ENCODE results near the gene DROSHA. TPM values are rescaled to one million over a fixed set of nuclear protein-coding genes. Genes with fewer than 3 reads are reported as not detected.
"Not testable (repeated sequence)": the region's sequence is repeated elsewhere in the genome, so short reads cannot be mapped to it uniquely, and the experiment has no call there.

DROSHA gene
- 44.1 and 57.8 TPM in 2 replicates for total RNA-seq

DNA sequence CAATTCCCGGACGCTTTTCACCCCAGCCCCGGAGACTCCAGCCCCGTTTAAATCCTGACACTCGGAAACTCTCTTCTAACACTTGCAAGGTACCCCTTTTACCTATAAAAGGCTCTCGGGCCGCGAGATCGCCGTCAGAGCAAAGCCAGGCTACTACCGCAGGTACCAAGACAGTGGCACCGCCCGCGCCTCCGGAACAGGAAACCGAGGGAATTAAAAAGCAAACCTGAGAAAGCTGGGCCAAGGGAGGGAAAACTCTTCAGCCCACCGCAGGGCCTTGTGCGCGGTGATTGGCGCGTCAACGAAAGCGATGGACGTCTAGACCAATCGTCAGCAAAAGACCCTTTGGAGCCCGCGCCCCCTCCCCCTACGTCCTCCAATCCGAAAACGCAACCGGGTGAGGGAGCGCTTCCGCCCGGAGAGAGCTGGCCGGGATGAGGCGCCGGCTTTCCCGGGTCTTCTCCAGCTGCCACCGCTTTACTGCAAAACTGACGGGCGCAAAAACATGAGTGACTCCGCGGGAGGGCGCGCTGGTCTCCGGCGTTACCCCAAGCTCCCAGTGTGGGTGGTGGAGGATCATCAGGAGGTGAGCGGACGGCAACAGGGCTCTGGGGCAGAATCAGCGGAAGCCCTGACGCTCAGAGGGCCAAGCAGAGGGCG, at the start of gene DROSHA, which contains the start of gene C5orf22:
Gene DROSHA, minus strand, starts transcription at position 206 of the 660 bp plus-strand sequence. CDS start 3,034 bp downstream, outside the sequence.
Gene C5orf22, plus strand, starts transcription at position 414 of the 660 bp plus-strand sequence. Its CDS starts 92 bp downstream, at position 506.
- DNase-seq (ENCODE audit: extremely low read depth, low read depth, low spot score), result peak; percentile 52

DNA sequence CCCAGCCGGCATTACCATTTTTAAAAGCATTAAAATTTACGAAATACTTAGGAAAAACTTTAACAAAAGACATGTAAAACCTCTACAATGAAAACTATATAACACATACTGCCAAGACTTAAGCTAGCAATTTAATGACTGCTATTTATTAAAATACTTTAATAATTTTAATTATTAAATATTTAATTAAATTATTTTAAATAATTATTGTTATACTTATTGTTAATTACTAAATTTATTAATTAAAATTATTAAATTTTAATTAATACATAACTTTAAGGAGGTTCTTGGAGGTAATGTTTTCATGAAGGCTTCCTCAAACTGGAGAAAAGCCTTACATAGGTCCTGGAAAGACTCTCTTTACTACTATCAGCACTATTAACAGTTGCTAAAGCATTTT, 47.7 kb upstream of the DROSHA start:
- no peak for DNase-seq (ENCODE audit: extremely low read depth, low read depth, low spot score)

DNA sequence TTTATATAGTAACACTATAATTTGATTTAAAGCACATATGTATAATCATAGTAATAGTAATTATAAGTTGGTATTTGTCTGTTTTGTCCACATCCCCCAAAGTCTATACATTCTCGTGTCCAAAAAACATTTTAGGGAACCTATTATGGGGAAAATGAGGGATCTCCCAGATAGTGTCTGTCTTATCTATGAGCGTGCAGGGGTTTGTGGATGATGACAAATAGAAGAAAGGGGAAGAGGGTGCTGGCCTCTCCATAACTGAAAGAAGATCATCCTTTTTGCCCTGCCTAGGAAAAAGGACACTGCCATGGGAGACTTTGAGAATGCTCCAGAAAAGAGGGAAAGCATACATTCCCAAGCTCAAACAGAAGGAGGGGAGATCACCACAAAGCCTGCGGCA, 45.5 kb upstream of the DROSHA start:
- DNase-seq (ENCODE audit: extremely low read depth, low read depth, low spot score), result no peak

GRCh38 chr5:31574772-31575171, 42.9 kb upstream of the DROSHA start:
- DNase-seq (ENCODE audit: extremely low read depth, low read depth, low spot score), result no peak

DNA sequence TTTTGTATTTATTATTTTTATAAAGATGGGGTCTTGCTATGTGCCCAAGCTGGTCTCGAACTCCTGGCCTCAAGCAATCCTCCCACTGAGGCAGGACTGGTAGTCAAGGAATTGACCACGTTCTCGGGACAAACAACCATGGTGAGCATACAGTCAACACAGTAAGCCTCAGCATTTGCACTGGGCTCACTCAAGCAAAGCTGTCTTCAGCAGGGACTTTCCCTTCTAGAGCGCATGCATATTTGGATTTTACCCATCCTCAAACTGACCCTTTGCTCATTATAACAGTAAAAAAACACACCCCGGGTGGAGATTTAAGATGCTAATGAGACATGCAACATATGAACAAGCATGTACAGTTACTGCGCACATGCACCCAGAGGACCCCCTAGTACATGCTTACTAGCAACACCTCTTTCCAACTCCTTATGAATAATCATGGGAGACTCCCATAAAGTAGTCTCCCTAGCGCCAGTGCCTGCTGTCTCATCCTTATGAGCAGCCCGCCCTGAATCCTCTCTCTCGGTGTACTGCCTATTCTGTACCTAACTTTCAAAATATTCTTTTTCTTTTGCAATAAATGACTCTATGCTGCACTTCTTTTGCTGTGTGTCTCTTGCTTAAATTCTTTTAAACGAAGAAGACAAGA, 41.7 kb upstream of the DROSHA start:
- DNase-seq (ENCODE audit: extremely low read depth, low read depth, low spot score), result no peak

GRCh38 chr5:31569068-31569467, 37.2 kb upstream of the DROSHA start:
- DNase-seq (ENCODE audit: extremely low read depth, low read depth, low spot score), result no peak

DNA sequence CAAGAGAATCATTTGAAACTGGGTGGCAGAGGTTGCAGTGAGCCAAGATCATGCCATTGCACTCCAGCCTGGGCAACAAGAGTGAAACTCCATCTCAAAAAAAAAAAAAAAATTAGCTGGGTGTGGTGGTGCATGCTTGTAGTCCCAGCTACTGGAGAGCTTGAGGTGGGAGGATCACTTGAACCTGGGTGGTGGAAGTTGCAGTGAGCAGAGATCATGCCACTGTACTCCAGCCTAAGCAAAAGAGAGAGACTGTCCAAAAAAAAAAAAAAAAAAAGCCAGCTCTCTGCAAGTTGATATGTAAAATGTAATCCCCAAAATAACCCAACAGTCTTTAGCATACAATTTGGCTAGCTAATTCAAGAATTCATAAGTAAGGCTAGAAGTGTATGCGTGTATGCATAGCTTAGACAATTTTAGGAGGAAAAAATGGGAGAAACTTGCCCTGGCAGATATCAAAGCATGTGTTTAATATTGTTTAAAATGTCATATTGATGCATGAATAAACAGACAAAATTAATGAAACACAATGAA, 36.5 kb upstream of the DROSHA start:
- DNase-seq (ENCODE audit: extremely low read depth, low read depth, low spot score), result no peak

GRCh38 chr5:31566362-31566761, 34.5 kb upstream of the DROSHA start:
- not testable (repeated sequence) for DNase-seq (ENCODE audit: extremely low read depth, low read depth, low spot score)

DNA sequence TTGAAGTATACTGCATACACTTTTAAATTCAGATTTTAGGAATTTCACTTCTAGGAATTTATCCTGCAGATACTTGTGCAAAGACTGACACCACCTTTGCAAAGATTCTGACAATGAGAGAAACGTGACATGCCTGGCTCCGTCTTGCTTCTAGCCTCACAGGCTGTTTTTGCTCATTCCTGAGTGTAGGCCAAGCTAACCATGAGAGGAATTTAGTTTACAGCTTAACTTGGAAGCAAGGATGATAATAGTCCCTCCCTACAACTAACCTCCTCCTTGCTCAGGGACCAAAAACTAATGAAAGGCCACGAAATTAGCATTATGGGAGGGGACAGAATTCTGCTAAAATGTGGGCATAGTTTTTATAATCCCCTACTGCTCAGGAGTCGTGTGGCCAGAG, 31.3 kb upstream of the DROSHA start:
- no peak for DNase-seq (ENCODE audit: extremely low read depth, low read depth, low spot score)

GRCh38 chr5:31561946-31562345, 30.1 kb upstream of the DROSHA start:
- DNase-seq (ENCODE audit: extremely low read depth, low read depth, low spot score), result no peak

DNA sequence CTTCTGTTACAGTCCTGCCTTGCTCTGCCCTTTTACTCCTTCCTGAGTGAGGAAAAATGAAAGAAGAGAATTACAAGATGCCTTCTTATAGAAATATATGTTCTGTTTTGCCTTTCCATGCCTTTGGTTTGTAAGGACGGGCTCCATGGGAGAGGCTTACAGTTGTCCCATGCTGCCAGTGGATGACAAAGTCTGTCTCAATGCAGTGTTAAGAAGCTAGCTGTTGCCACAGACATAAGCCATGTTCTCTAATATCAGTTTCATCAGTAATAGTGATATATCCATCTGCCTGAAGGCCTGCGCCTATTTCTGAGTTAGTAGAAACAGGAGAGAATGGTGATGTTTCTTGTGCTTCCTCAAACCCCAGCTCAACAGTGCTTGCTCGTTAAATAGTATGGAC, 28.0 kb upstream of the DROSHA start:
- no peak for DNase-seq (ENCODE audit: extremely low read depth, low read depth, low spot score)

GRCh38 chr5:31556461-31556860, 24.6 kb upstream of the DROSHA start:
- no peak for DNase-seq (ENCODE audit: extremely low read depth, low read depth, low spot score)

- no peak for DNase-seq (ENCODE audit: extremely low read depth, low read depth, low spot score)
Measured at GRCh38 chr5:31554552-31554951, 22.7 kb upstream of the DROSHA start.

DNA sequence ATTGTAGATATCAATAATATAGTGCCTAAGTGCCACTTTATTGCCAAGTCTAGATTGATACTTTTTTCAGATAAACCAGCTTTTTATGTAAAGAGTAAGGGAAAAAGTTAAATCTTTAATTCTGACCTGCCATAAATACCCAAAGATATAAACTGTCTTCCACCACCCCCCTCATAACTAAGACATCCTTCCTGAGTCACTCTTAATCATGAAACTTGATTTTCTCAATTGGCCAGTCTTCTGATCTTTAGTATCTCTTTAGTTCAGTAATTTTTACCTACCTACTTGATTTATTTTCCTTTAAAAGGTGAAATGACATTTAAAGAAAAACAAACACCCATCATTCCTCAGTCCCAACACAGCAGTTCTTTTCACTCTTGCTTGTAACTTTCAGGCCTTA, 22.0 kb upstream of the DROSHA start:
- no peak for DNase-seq (ENCODE audit: extremely low read depth, low read depth, low spot score)

GRCh38 chr5:31551878-31552277, 20.0 kb upstream of the DROSHA start:
- DNase-seq (ENCODE audit: extremely low read depth, low read depth, low spot score), result no peak

- DNase-seq (ENCODE audit: extremely low read depth, low read depth, low spot score), result not testable (repeated sequence)
Measured at GRCh38 chr5:31549114-31549513, 17.2 kb upstream of the DROSHA start.

DNA sequence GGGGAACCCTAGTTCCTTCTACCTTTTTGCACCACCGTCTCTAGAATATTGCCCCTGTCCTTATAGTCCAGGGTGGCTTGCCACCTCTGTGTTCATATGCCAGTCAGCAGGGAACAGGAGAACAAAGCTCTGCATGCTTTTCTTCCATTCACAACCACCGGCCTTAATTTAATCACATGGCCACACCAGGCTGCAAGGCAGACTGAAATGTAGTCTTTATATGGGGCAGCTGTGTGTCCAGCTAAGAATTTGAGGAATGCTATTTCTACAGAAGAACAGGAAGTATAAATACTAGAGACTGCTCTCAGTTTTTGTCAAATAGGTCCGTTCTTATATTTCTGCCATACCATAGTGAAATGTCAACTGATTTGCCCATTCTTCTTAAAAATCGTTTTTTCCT, 6.0 kb upstream of the DROSHA start:
- DNase-seq (ENCODE audit: extremely low read depth, low read depth, low spot score), result no peak

GRCh38 chr5:31537349-31537748, 5.5 kb upstream of the DROSHA start:
- DNase-seq (ENCODE audit: extremely low read depth, low read depth, low spot score), result no peak

DNA sequence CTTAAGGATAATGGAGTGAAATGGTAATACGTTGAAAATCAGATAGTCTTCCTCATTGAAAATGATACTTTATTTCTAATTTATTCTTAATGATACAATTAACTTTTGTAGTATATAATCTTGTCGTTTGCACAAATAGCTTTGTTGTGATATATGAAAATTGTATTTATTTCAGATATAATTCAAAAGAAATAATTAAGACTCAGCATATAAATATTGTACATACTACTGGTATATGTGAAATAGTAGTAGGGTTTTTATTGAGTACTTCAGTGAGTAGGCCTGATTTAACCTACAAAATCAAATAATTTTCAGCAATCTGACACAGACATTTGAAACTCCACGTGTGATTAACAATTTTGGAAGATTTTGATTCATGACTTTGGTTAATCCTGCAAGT, 5.0 kb upstream of the DROSHA start:
- no peak for DNase-seq (ENCODE audit: extremely low read depth, low read depth, low spot score)

GRCh38 chr5:31534527-31535046, 2.7 kb upstream of the DROSHA start:
- no peak for DNase-seq (ENCODE audit: extremely low read depth, low read depth, low spot score)

- no peak for DNase-seq (ENCODE audit: extremely low read depth, low read depth, low spot score)
Measured at GRCh38 chr5:31531543-31531887, 378 bp downstream of the DROSHA start.
